Umbilical cord (tissue), 2 donors: ENCODE results near the gene LYPD6. TPM values are rescaled to one million over a fixed set of nuclear protein-coding genes. Genes with fewer than 3 reads are reported as not detected.
"Not testable (repeated sequence)": the region's sequence is repeated elsewhere in the genome, so short reads cannot be mapped to it uniquely, and the experiment has no call there.

Experiments
- DNase-seq: peaks from one replicate; pipeline ENCODE4 v3.0.0-alpha.2; 2015; ENCODE audit warnings: low spot score
- total RNA-seq: library from RNA; depleted of rRNA; stranded (reverse); fragments of >200 nt; gene quantifications from one replicate; pipeline ENCODE4 v1.2.3, GENCODE V29; 2014; ENCODE audit warnings: low replicate concordance; ENCODE audit not compliant: insufficient read depth

The LYPD6 gene
- total RNA-seq, 1 donor from 2014 or later, result 22.4 TPM

GRCh38 chr2:149451417-149452165, 121.2 kb downstream of the LYPD6 start:
- no peak for DNase-seq

GRCh38 chr2:149456285-149456684, 125.9 kb downstream of the LYPD6 start:
- DNase-seq, result no peak

GRCh38 chr2:149458502-149458901, 128.1 kb downstream of the LYPD6 start:
- DNase-seq, result no peak

GRCh38 chr2:149463328-149464002, 133.1 kb downstream of the LYPD6 start:
- DNase-seq, result no peak

GRCh38 chr2:149464396-149464795, 134.0 kb downstream of the LYPD6 start:
- DNase-seq, result no peak

- DNase-seq, result no peak
These were observed 135.5 kb downstream of the LYPD6 start for GRCh38 chr2:149465873-149466272.

- peak; percentile 98 for DNase-seq
These were observed 136.2 kb downstream of the LYPD6 start for GRCh38 chr2:149466635-149467034.

- DNase-seq, result peak; percentile 96
These were observed 137.0 kb downstream of the LYPD6 start for GRCh38 chr2:149467436-149467835.

- no peak for DNase-seq
These were observed 138.2 kb downstream of the LYPD6 start for GRCh38 chr2:149468636-149469035.

GRCh38 chr2:149470046-149470445, 139.7 kb downstream of the LYPD6 start:
- no peak for DNase-seq

GRCh38 chr2:149472413-149472812, 142.0 kb downstream of the LYPD6 start:
- DNase-seq, result no peak

GRCh38 chr2:149473068-149473467, 142.7 kb downstream of the LYPD6 start:
- DNase-seq, result no peak

GRCh38 chr2:149473521-149473920, 143.1 kb downstream of the LYPD6 start:
- DNase-seq, result no peak

- peak; percentile 73 for DNase-seq
These were observed 152.7 kb downstream of the LYPD6 start for GRCh38 chr2:149483004-149483605.

- no peak for DNase-seq
These were observed 156.3 kb downstream of the LYPD6 start for GRCh38 chr2:149486664-149487063.

- DNase-seq, result no peak
These were observed 156.8 kb downstream of the LYPD6 start for GRCh38 chr2:149487189-149487588.

- DNase-seq, result peak; percentile 44
These were observed 158.5 kb downstream of the LYPD6 start for GRCh38 chr2:149488706-149489440.

GRCh38 chr2:149489452-149489851, 159.1 kb downstream of the LYPD6 start:
- DNase-seq, result no peak

- peak; percentile 88 for DNase-seq
These were observed 159.9 kb downstream of the LYPD6 start for GRCh38 chr2:149490296-149490695.

GRCh38 chr2:149492923-149493322, 162.5 kb downstream of the LYPD6 start:
- DNase-seq, result no peak

GRCh38 chr2:149499204-149499603, 168.8 kb downstream of the LYPD6 start:
- not testable (repeated sequence) for DNase-seq

GRCh38 chr2:149506808-149507207, 176.4 kb downstream of the LYPD6 start:
- not testable (repeated sequence) for DNase-seq
